ENCODE results near the gene ROBO1. TPM values are rescaled to one million over a fixed set of nuclear protein-coding genes. Genes with fewer than 3 reads are reported as not detected.

Gene ROBO1
- total and polyA plus RNA-seq, 2 donors (not counting 1 experiment from before 2014, with no cell fraction given) = 0.27 to 3.2 TPM

DNA sequence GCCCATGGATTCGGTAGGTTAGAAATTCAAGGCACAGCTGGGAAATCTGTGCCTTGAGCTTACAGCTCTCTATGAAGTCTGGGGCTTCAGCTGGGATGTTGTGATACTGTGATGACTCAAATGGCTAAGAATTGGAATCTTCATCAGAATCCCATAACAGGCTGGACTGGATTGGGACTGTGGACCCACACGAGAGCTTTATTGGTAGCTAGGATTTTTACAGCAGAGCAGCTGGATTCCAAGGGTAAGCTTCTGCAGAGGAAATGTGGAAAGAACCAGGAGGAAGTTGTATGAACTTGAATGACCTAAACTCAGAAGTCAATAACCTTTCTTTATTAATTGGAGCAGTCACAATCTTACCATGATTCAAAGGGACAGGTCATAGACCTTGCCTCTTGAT lies 1187.1 kb downstream of the ROBO1 start:
- Mint-ChIP-seq H3K9me3 (ENCODE audit: insufficient read depth) (no peaks in the 10 kb centered on the region), H3K27ac (no peak overlapping the region)

DNA sequence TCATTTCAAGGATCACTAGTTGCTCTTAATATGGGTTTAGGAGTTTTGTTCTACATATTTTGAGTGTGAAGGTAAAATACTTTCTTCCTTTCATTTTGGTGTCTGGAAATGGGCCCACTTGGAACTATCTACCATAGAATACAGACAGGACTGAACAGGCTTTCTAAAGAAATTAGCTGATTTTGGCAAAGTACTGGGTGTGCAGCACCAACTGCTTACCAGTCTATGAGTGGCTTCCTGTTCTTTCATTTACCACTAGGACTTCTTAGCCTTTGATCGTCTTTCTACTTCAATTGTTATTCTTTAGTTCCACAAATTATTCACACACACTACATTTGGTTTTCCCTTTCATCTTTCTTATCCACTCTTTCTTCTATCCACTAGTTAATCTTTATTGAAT lies 1196.3 kb downstream of the ROBO1 start:
- no peak overlapping the region for H2AFZ ChIP-seq (ENCODE audit: insufficient read depth, low read depth, low read length, poor library complexity, severe bottlenecking)
- 100% methylated on average over 1 of the region's 1 CpG for WGBS (ENCODE audit: insufficient coverage)
- H3K9me3 ChIP-seq (ENCODE audit: control extremely low read depth in 1 of 3, control insufficient read depth in 2 of 3, insufficient read depth in 1 of 3, low read length in 2 of 3) = no peaks in the 10 kb centered on the region
- no peaks in the 10 kb centered on the region for H3K79me2 ChIP-seq (ENCODE audit: control insufficient read depth, insufficient read depth, low read length)
- Mint-ChIP-seq H3K4me3 (no peak overlapping the region), H3K27ac (no peak overlapping the region), H3K27me3 (no peaks in the 10 kb centered on the region), H3K9me3 (ENCODE audit: insufficient read depth) (peaks cover 5% of the 10 kb centered on the region), H3K4me1 (no peaks in the 10 kb centered on the region)
- intact Hi-C loops (cut with micrococcal nuclease) = no loop called here
- ATAC-seq (ENCODE audit: low read depth) (no peak), DNase-seq (no peak)
- H3K27me3 ChIP-seq (replicated peaks in 1 of 4; ENCODE audit: control extremely low read depth in 1 of 4, control insufficient read depth in 3 of 4, insufficient read depth in 4 of 4, low read length in 3 of 4) = no peaks in the 10 kb centered on the region
- no peak overlapping the region for H3K9ac ChIP-seq (ENCODE audit: low read length)
- CTCF ChIA-PET = no interaction called here
- TF ChIP-seq, protein P1, sequence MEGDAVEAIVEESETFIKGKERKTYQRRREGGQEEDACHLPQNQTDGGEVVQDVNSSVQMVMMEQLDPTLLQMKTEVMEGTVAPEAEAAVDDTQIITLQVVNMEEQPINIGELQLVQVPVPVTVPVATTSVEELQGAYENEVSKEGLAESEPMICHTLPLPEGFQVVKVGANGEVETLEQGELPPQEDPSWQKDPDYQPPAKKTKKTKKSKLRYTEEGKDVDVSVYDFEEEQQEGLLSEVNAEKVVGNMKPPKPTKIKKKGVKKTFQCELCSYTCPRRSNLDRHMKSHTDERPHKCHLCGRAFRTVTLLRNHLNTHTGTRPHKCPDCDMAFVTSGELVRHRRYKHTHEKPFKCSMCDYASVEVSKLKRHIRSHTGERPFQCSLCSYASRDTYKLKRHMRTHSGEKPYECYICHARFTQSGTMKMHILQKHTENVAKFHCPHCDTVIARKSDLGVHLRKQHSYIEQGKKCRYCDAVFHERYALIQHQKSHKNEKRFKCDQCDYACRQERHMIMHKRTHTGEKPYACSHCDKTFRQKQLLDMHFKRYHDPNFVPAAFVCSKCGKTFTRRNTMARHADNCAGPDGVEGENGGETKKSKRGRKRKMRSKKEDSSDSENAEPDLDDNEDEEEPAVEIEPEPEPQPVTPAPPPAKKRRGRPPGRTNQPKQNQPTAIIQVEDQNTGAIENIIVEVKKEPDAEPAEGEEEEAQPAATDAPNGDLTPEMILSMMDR (IDR thresholded peaks at IDR 0.05) = no peak
- no peak for TF ChIP-seq EZH2 (IDR thresholded peaks at IDR 0.05; ENCODE audit: borderline replicate concordance, insufficient read depth, low read depth, low read length, poor library complexity, severe bottlenecking)
- no peak overlapping the region for H3K27ac ChIP-seq (ENCODE audit: low read length in 2 of 2)
- no peak overlapping the region for H3K4me2 ChIP-seq (replicated peaks; ENCODE audit: low read depth, low read length, poor library complexity, severe bottlenecking)
- H3K4me3 ChIP-seq (ENCODE audit: control extremely low read depth in 1 of 5, extremely low read depth in 1 of 5, insufficient read depth in 1 of 5, low read depth in 2 of 5, low read length in 4 of 5) = no peak overlapping the region
- H3K4me1 ChIP-seq (ENCODE audit: control insufficient read depth in 2 of 2, insufficient read depth in 2 of 2, low read length in 2 of 2) = no peaks in the 10 kb centered on the region
- no peaks in the 10 kb centered on the region for H3K36me3 ChIP-seq (replicated peaks in 1 of 2; ENCODE audit: control extremely low read depth in 1 of 2, control insufficient read depth in 1 of 2, extremely low read depth in 1 of 2, insufficient read depth in 2 of 2, low read length in 1 of 2)
- POLR2A ChIA-PET = no interaction called here
- no peaks in the 10 kb centered on the region for H4K20me1 ChIP-seq (ENCODE audit: control insufficient read depth, insufficient read depth, low read length, poor library complexity, severe bottlenecking)

More for the DNA sequence above, 1187.1 kb downstream of the ROBO1 start:
- Histone ChIP-seq H3K27me3 (replicated peaks in 1 of 4; ENCODE audit: control extremely low read depth in 1 of 4, control insufficient read depth in 3 of 4, insufficient read depth in 4 of 4, low read length in 3 of 4) (no peaks in the 10 kb centered on the region), H3K4me2 (replicated peaks; ENCODE audit: low read depth, low read length, poor library complexity, severe bottlenecking) (no peak overlapping the region), H3K4me3 (ENCODE audit: control extremely low read depth in 1 of 5, extremely low read depth in 1 of 5, insufficient read depth in 1 of 5, low read depth in 2 of 5, low read length in 4 of 5) (no peak overlapping the region), H3K9ac (ENCODE audit: low read length) (no peak overlapping the region), H4K20me1 (ENCODE audit: control insufficient read depth, insufficient read depth, low read length, poor library complexity, severe bottlenecking) (no peaks in the 10 kb centered on the region), H3K27ac (ENCODE audit: low read length in 2 of 2) (no peak overlapping the region), H3K4me1 (ENCODE audit: control insufficient read depth in 2 of 2, insufficient read depth in 2 of 2, low read length in 2 of 2) (no peaks in the 10 kb centered on the region), H3K79me2 (ENCODE audit: control insufficient read depth, insufficient read depth, low read length) (no peaks in the 10 kb centered on the region), H2AFZ (ENCODE audit: insufficient read depth, low read depth, low read length, poor library complexity, severe bottlenecking) (no peak overlapping the region), H3K9me3 (ENCODE audit: control extremely low read depth in 1 of 3, control insufficient read depth in 2 of 3, insufficient read depth in 1 of 3, low read length in 2 of 3) (no peaks in the 10 kb centered on the region), H3K36me3 (replicated peaks in 1 of 2; ENCODE audit: control extremely low read depth in 1 of 2, control insufficient read depth in 1 of 2, extremely low read depth in 1 of 2, insufficient read depth in 2 of 2, low read length in 1 of 2) (no peaks in the 10 kb centered on the region)
- Mint-ChIP-seq H3K4me3 (no peak overlapping the region), H3K4me1 (no peaks in the 10 kb centered on the region), H3K27me3 (no peaks in the 10 kb centered on the region)
- POLR2A ChIA-PET = no interaction called here
- CTCF ChIA-PET = no interaction called here
- no peak for DNase-seq
- TF ChIP-seq, protein P1 (IDR thresholded peaks at IDR 0.05) = no peak
- no peak for TF ChIP-seq EZH2 (IDR thresholded peaks at IDR 0.05; ENCODE audit: borderline replicate concordance, insufficient read depth, low read depth, low read length, poor library complexity, severe bottlenecking)
- intact Hi-C loops (cut with micrococcal nuclease) = no loop called here
- no peak for ATAC-seq (ENCODE audit: low read depth)
- whole genome bisulfite sequencing (ENCODE audit: insufficient coverage) = 88% methylated on average over 1 of the region's 2 CpGs

Data from B cell (primary cell).